AG10803 (cell line): ENCODE measurements around the gene ESR1.
"Not testable (repeated sequence)": the region's sequence is repeated elsewhere in the genome, so short reads cannot be mapped to it uniquely, and the experiment has no call there.

Experiments
- DNase-seq: peaks from one replicate; pipeline ENCODE4 v3.0.0; 2010; ENCODE audit warnings: low read depth
- H3K4me3 ChIP-seq: 2 replicates; pipeline ENCODE4 v1.5.1; 2011; ENCODE audit warnings: mild to moderate bottlenecking, low read length, control low read depth
- CTCF ChIP-seq: conservative IDR thresholded peaks from 2 replicates; pipeline ENCODE4 v1.5.1; 2011; ENCODE audit warnings: mild to moderate bottlenecking, low read length, control low read depth, inconsistent platforms

The ESR1 gene

GRCh38 chr6:151842816-151843215 is 35.3 kb downstream of the ESR1 start:
- no peak for TF ChIP-seq CTCF
- H3K4me3 ChIP-seq: no peak overlapping the region
- DNase-seq: peak; percentile 5

- H3K4me3 ChIP-seq: no peak overlapping the region
- no peak for TF ChIP-seq CTCF
- DNase-seq: peak; percentile 39
Measured at GRCh38 chr6:151847064-151847463, 39.6 kb downstream of the ESR1 start.

- DNase-seq: no peak
- no peak for TF ChIP-seq CTCF
- H3K4me3 ChIP-seq: no peak overlapping the region
Measured at GRCh38 chr6:151850479-151851003, 43.1 kb downstream of the ESR1 start.

- no peak for TF ChIP-seq CTCF
- DNase-seq: no peak
- H3K4me3 ChIP-seq: no peak overlapping the region
Measured at GRCh38 chr6:151858294-151858693, 50.8 kb downstream of the ESR1 start.

GRCh38 chr6:151862461-151862860 is 55.0 kb downstream of the ESR1 start:
- DNase-seq: no peak
- no peak overlapping the region for H3K4me3 ChIP-seq
- no peak for TF ChIP-seq CTCF

GRCh38 chr6:151867361-151867869 is 59.9 kb downstream of the ESR1 start:
- DNase-seq: not testable (repeated sequence)

GRCh38 chr6:151869345-151869744 is 61.9 kb downstream of the ESR1 start:
- TF ChIP-seq CTCF: no peak
- DNase-seq: peak; percentile 74
- no peak overlapping the region for H3K4me3 ChIP-seq

More at GRCh38 chr6:151867361-151867869, 59.9 kb downstream of the ESR1 start:
- H3K4me3 ChIP-seq: not testable (repeated sequence)
